ENCODE data around the gene CACHD1.

DNA sequence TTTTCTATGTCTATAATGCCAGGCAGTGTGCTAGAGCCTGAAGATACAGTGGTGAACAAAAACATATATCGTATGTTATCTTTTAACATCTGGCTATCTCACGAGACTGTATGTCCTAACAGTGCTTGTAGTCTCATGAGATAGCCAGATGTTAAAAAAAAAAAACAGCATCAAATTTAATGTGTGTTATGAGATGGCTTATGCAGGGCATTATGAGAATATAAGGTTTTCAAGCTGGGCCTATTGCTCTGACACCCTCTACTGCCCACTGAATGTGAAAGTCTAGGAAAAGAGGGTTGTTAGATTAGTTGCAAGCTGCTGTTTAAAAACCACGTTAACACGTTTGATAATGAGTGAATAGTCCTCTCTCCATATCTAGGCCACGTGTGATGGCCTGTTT is 109.8 kb downstream of the CACHD1 start:
- TF ChIP-seq, protein P1, sequence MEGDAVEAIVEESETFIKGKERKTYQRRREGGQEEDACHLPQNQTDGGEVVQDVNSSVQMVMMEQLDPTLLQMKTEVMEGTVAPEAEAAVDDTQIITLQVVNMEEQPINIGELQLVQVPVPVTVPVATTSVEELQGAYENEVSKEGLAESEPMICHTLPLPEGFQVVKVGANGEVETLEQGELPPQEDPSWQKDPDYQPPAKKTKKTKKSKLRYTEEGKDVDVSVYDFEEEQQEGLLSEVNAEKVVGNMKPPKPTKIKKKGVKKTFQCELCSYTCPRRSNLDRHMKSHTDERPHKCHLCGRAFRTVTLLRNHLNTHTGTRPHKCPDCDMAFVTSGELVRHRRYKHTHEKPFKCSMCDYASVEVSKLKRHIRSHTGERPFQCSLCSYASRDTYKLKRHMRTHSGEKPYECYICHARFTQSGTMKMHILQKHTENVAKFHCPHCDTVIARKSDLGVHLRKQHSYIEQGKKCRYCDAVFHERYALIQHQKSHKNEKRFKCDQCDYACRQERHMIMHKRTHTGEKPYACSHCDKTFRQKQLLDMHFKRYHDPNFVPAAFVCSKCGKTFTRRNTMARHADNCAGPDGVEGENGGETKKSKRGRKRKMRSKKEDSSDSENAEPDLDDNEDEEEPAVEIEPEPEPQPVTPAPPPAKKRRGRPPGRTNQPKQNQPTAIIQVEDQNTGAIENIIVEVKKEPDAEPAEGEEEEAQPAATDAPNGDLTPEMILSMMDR (IDR thresholded peaks at IDR 0.05; ENCODE audit: poor library complexity, severe bottlenecking): no peak
- TF ChIP-seq POLR2AphosphoS5 (IDR thresholded peaks at IDR 0.05) (no peak), MXI1 (conservative IDR thresholded peaks at IDR 0.05; ENCODE audit: poor library complexity, severe bottlenecking) (no peak), EP300 (conservative IDR thresholded peaks at IDR 0.05; ENCODE audit: poor library complexity, severe bottlenecking) (no peak), RAD21 (conservative IDR thresholded peaks at IDR 0.05) (no peak), EZH2 (IDR thresholded peaks at IDR 0.05; ENCODE audit: borderline replicate concordance, insufficient read depth, low read length, poor library complexity, severe bottlenecking) (no peak), TAF1 (IDR thresholded peaks at IDR 0.05; ENCODE audit: low read depth) (no peak), SMC3 (conservative IDR thresholded peaks at IDR 0.05; ENCODE audit: poor library complexity) (no peak)
- TF ChIP-seq, protein P2, sequence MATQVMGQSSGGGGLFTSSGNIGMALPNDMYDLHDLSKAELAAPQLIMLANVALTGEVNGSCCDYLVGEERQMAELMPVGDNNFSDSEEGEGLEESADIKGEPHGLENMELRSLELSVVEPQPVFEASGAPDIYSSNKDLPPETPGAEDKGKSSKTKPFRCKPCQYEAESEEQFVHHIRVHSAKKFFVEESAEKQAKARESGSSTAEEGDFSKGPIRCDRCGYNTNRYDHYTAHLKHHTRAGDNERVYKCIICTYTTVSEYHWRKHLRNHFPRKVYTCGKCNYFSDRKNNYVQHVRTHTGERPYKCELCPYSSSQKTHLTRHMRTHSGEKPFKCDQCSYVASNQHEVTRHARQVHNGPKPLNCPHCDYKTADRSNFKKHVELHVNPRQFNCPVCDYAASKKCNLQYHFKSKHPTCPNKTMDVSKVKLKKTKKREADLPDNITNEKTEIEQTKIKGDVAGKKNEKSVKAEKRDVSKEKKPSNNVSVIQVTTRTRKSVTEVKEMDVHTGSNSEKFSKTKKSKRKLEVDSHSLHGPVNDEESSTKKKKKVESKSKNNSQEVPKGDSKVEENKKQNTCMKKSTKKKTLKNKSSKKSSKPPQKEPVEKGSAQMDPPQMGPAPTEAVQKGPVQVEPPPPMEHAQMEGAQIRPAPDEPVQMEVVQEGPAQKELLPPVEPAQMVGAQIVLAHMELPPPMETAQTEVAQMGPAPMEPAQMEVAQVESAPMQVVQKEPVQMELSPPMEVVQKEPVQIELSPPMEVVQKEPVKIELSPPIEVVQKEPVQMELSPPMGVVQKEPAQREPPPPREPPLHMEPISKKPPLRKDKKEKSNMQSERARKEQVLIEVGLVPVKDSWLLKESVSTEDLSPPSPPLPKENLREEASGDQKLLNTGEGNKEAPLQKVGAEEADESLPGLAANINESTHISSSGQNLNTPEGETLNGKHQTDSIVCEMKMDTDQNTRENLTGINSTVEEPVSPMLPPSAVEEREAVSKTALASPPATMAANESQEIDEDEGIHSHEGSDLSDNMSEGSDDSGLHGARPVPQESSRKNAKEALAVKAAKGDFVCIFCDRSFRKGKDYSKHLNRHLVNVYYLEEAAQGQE (IDR thresholded peaks at IDR 0.05; ENCODE audit: borderline replicate concordance): no peak

Data from neural cell (in vitro differentiated cells).